MM.1S (cell line): ENCODE measurements around the gene CFAP46.
"Not testable (repeated sequence)": the region's sequence is repeated elsewhere in the genome, so short reads cannot be mapped to it uniquely, and the experiment has no call there.

Source experiments
- DNase-seq: peaks from one replicate; pipeline ENCODE4 v3.0.0-alpha.2; 2015
- H2AFZ ChIP-seq: fragments of 300-600 bp; sonication (generic); 2 replicates; pipeline ENCODE4 v1.6.0; 2016; ENCODE audit warnings: antibody characterized with exemption, low read length
- H3F3A ChIP-seq: fragments of 300-600 bp; sonication (generic); 2 replicates; pipeline ENCODE4 v1.6.1; 2016; ENCODE audit warnings: mild to moderate bottlenecking, antibody characterized with exemption, low read length, moderate library complexity, mixed read lengths; ENCODE audit not compliant: insufficient read depth
- H3K27ac ChIP-seq: fragments of 300-600 bp; sonication (generic); 2 replicates; pipeline ENCODE4 v1.5.1; 2016; ENCODE audit warnings: mild to moderate bottlenecking, low read length
- H3K27me3 ChIP-seq: fragments of 300-600 bp; sonication (generic); replicated peaks from 2 replicates; pipeline ENCODE4 v1.6.0; 2016; ENCODE audit warnings: low read length; ENCODE audit not compliant: insufficient read depth
- H3K36me3 ChIP-seq: fragments of 300-600 bp; sonication (generic); replicated peaks from 2 replicates; pipeline ENCODE4 v1.6.1; 2016; ENCODE audit warnings: mild to moderate bottlenecking, low read length, mixed read lengths; ENCODE audit not compliant: insufficient read depth
- H3K4me1 ChIP-seq: fragments of 300-600 bp; sonication (generic); 2 replicates; pipeline ENCODE4 v1.6.1; 2016; ENCODE audit warnings: low read length, mixed read lengths
- H3K4me2 ChIP-seq: fragments of 300-600 bp; sonication (generic); 2 replicates; pipeline ENCODE4 v1.6.0; 2016; ENCODE audit warnings: low read depth, low read length
- H3K4me3 ChIP-seq: fragments of 300-600 bp; sonication (generic); 2 replicates; pipeline ENCODE4 v1.5.1; 2016; ENCODE audit warnings: low read length, mixed read lengths
- H3K79me2 ChIP-seq: fragments of 300-600 bp; sonication (generic); 2 replicates; pipeline ENCODE4 v1.6.1; 2016; ENCODE audit warnings: mixed run types, low read length, mixed read lengths
- H3K9ac ChIP-seq: fragments of 300-600 bp; sonication (generic); 2 replicates; pipeline ENCODE4 v1.6.1; 2016; ENCODE audit warnings: low read length, mixed read lengths
- H3K9me2 ChIP-seq: fragments of 300-600 bp; sonication (generic); replicated peaks from 2 replicates; pipeline ENCODE4 v1.6.1; 2016; ENCODE audit warnings: mild to moderate bottlenecking, low read length, mixed read lengths; ENCODE audit not compliant: insufficient read depth
- H3K9me3 ChIP-seq: fragments of 300-600 bp; sonication (generic); replicated peaks from 2 replicates; pipeline ENCODE4 v1.6.1; 2016; ENCODE audit warnings: mild to moderate bottlenecking, low read length, mixed read lengths; ENCODE audit not compliant: insufficient read depth
- H4K20me1 ChIP-seq: fragments of 300-600 bp; sonication (generic); 2 replicates; pipeline ENCODE4 v1.6.1; 2016; ENCODE audit warnings: mild to moderate bottlenecking, low read length, moderate library complexity, mixed read lengths; ENCODE audit not compliant: insufficient read depth
- CTCF ChIP-seq: fragments of 300-600 bp; sonication (generic); IDR thresholded peaks from 2 replicates; pipeline ENCODE4 v1.5.1; 2016; ENCODE audit warnings: antibody characterized with exemption, low read length, mixed read lengths
- EZH2 ChIP-seq: fragments of 300-600 bp; sonication (generic); optimal IDR thresholded peaks from 2 replicates; pipeline ENCODE3; 2017; ENCODE audit warnings: low read depth, mild to moderate bottlenecking, antibody characterized with exemption, low read length, mixed read lengths
- EZH2phosphoT487 ChIP-seq: fragments of 300-600 bp; sonication (generic); IDR thresholded peaks from 2 replicates; pipeline ENCODE4 v1.6.1; 2018; ENCODE audit warnings: antibody characterized with exemption, low read length

CFAP46 gene

GRCh38 chr10:132965411-132966057 is 23.2 kb upstream of the CFAP46 start:
- TF ChIP-seq CTCF (no peak), EZH2phosphoT487 (no peak), EZH2 (no peak)
- Histone ChIP-seq H3K27ac (no peak overlapping the region), H3K27me3 (peaks cover 87% of the 10 kb centered on the region), H2AFZ (no peak overlapping the region), H3K36me3 (no peaks in the 10 kb centered on the region), H3K9me3 (no peaks in the 10 kb centered on the region; the same call in 1 of the 2 replicates), H3K4me2 (no peak overlapping the region), H3K4me3 (no peak overlapping the region), H3K4me1 (no peaks in the 10 kb centered on the region), H3F3A (no peaks in the 10 kb centered on the region), H3K79me2 (no peaks in the 10 kb centered on the region), H3K9ac (no peak overlapping the region), H4K20me1 (no peaks in the 10 kb centered on the region), H3K9me2 (no peaks in the 10 kb centered on the region)
- DNase-seq = no peak

- H3K27ac ChIP-seq, H3K9me3 ChIP-seq, H3K9ac ChIP-seq, H3K4me1 ChIP-seq, H3K9me2 ChIP-seq, H3K4me3 ChIP-seq, H2AFZ ChIP-seq, H3F3A ChIP-seq, H3K4me2 ChIP-seq, H3K36me3 ChIP-seq, H3K79me2 ChIP-seq, H4K20me1 ChIP-seq, DNase-seq: not testable (repeated sequence)
- peaks cover 85% of the 10 kb centered on the region for H3K27me3 ChIP-seq
These were observed 22.5 kb upstream of the CFAP46 start for GRCh38 chr10:132964707-132965410.

- Histone ChIP-seq H3K79me2 (no peaks in the 10 kb centered on the region), H2AFZ (no peak overlapping the region), H3K27me3 (peaks cover 85% of the 10 kb centered on the region), H3K36me3 (no peaks in the 10 kb centered on the region), H3K27ac (no peak overlapping the region), H3K4me3 (no peak overlapping the region), H3K9ac (no peak overlapping the region), H3K4me1 (no peaks in the 10 kb centered on the region), H3F3A (no peaks in the 10 kb centered on the region), H3K9me3 (no peaks in the 10 kb centered on the region; the same call in 1 of the 2 replicates), H3K9me2 (no peaks in the 10 kb centered on the region), H3K4me2 (no peak overlapping the region), H4K20me1 (no peaks in the 10 kb centered on the region)
- no peak for DNase-seq
- TF ChIP-seq EZH2phosphoT487 (no peak), CTCF (no peak), EZH2 (no peak)
These were observed 21.9 kb upstream of the CFAP46 start for GRCh38 chr10:132964231-132964630.

GRCh38 chr10:132963430-132963960 is 21.1 kb upstream of the CFAP46 start:
- H3K9me2 ChIP-seq = no peaks in the 10 kb centered on the region
- H3K9me3 ChIP-seq = no peaks in the 10 kb centered on the region
- H3K4me2 ChIP-seq = no peak overlapping the region
- H3F3A ChIP-seq = no peaks in the 10 kb centered on the region
- no peak for TF ChIP-seq EZH2
- H3K36me3 ChIP-seq = no peaks in the 10 kb centered on the region
- no peak overlapping the region for H3K27ac ChIP-seq
- no peak overlapping the region for H3K9ac ChIP-seq
- no peak overlapping the region for H3K4me3 ChIP-seq
- H3K4me1 ChIP-seq = no peaks in the 10 kb centered on the region
- H2AFZ ChIP-seq = no peak overlapping the region
- H3K79me2 ChIP-seq = no peaks in the 10 kb centered on the region
- no peak for DNase-seq
- H3K27me3 ChIP-seq = peaks cover 85% of the 10 kb centered on the region
- no peaks in the 10 kb centered on the region for H4K20me1 ChIP-seq
